Mesendoderm (in vitro differentiated cells): ENCODE data around the gene LRGUK.
"Not testable (repeated sequence)": the region's sequence is repeated elsewhere in the genome, so short reads cannot be mapped to it uniquely, and the experiment has no call there.

Experiments
- DNase-seq: peaks from one replicate; pipeline ENCODE4 v3.0.0; 2013
- H2AK5ac ChIP-seq: 2 replicates; pipeline ENCODE4 v1.6.1; 2013; ENCODE audit warnings: low read length, inconsistent platforms
- H2BK120ac ChIP-seq: 2 replicates; pipeline ENCODE4 v1.6.1; 2013; ENCODE audit warnings: low read depth, mild to moderate bottlenecking, low read length, moderate library complexity, mixed read lengths
- H2BK15ac ChIP-seq: replicated peaks from 2 replicates; pipeline ENCODE4 v1.6.1; 2013; ENCODE audit warnings: low read depth, mild to moderate bottlenecking, moderate library complexity
- H2BK5ac ChIP-seq: 2 replicates; pipeline ENCODE4 v1.6.1; 2013; ENCODE audit warnings: low read length, inconsistent platforms
- H3K18ac ChIP-seq: 2 replicates; pipeline ENCODE4 v1.6.1; 2013; ENCODE audit warnings: mild to moderate bottlenecking, low read length, mixed read lengths
- H3K23ac ChIP-seq: one replicate; pipeline ENCODE4 v1.6.1; 2013; ENCODE audit warnings: low read length
- H3K27ac ChIP-seq: 2 replicates; pipeline ENCODE4 v1.5.1; 2013; ENCODE audit warnings: low read depth, mild to moderate bottlenecking, inconsistent platforms, low read length, moderate library complexity
- H3K27me3 ChIP-seq: 2 replicates; pipeline ENCODE4 v1.6.1; 2013; ENCODE audit warnings: low read length, control low read depth, mild to moderate bottlenecking, inconsistent platforms; ENCODE audit not compliant: insufficient read depth, poor library complexity
- H3K36me3 ChIP-seq: 2 replicates; pipeline ENCODE4 v1.6.1; 2013; ENCODE audit warnings: low read length, inconsistent platforms; ENCODE audit not compliant: control insufficient read depth, insufficient read depth
- H3K4ac ChIP-seq: one replicate; pipeline ENCODE4 v1.6.1; 2013; ENCODE audit warnings: low read depth, mild to moderate bottlenecking, low read length, moderate library complexity
- H3K4me1 ChIP-seq: 2 replicates; pipeline ENCODE4 v1.6.1; 2013; ENCODE audit warnings: low read depth, low read length, inconsistent platforms; ENCODE audit not compliant: control insufficient read depth
- H3K4me2 ChIP-seq: 2 replicates; pipeline ENCODE4 v1.6.1; 2013; ENCODE audit warnings: low read length
- H3K4me3 ChIP-seq: 2 replicates; pipeline ENCODE4 v1.5.1; 2013; ENCODE audit warnings: mild to moderate bottlenecking, low read length
- H3K56ac ChIP-seq: one replicate; pipeline ENCODE4 v1.6.1; 2013; ENCODE audit warnings: low read length
- H3K79me1 ChIP-seq: 2 replicates; pipeline ENCODE4 v1.6.1; 2013; ENCODE audit warnings: low read length, inconsistent platforms
- H3K79me2 ChIP-seq: 2 replicates; pipeline ENCODE4 v1.6.1; 2013; ENCODE audit warnings: mild to moderate bottlenecking, low read length; ENCODE audit not compliant: control insufficient read depth, insufficient read depth
- H3K9ac ChIP-seq: 2 replicates; pipeline ENCODE4 v1.6.1; 2013; ENCODE audit warnings: low read length, inconsistent platforms
- H4K5ac ChIP-seq: one replicate; pipeline ENCODE4 v1.6.1; 2013; ENCODE audit warnings: low read length
- H4K8ac ChIP-seq: one replicate; pipeline ENCODE4 v1.6.1; 2013; ENCODE audit warnings: low read depth, mild to moderate bottlenecking, control low read depth, low read length, moderate library complexity
- WGBS: extraction: QIAGEN DNeasy Blood & Tissue Kit; methylation state at CpG from one replicate; pipeline ENCODE4 v1.1.7; 2013; ENCODE audit warnings: low lambda C conversion rate, missing lambda C conversion rate; ENCODE audit not compliant: insufficient coverage; ENCODE audit errors: extremely low coverage; 5-methylcytosine and 5-hydroxymethylcytosine counted together

LRGUK gene

DNA sequence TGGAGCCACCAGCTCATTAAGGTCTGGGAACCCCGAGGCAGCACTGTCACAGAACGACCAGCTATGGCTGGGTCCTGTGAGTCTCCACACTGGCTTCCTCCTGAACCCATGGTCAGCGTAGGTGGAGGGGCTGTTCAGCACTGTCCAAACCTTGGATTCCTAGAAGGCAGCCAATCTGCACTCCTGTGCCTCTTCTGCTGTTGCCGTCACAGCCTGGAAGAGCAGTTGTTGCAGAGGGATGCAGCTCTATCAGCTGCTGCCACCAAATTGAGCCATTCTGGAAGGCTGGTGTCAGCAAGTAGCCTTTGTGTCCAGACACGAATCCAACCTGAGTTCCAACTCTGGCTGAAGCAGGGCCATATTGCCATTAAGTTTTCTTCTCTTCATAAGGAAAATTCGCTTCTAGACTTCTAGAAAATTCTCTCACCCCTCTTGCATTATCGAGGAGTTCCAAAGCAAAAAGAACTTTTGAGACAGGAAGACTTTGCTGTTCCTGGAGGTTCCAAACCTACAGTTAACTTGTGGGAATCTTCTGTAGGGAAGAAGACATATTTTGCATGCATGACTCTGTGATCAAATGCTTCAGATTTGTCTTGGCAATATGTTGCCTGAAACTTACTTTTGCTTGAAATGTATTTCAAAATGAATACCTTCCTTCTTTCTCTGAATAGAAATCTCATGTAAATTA, 84.0 kb downstream of the LRGUK start:
- Histone ChIP-seq H3K18ac (no peak overlapping the region), H2BK120ac (no peak overlapping the region), H3K23ac (no peak overlapping the region), H4K5ac (no peak overlapping the region), H3K27ac (no peak overlapping the region), H4K8ac (no peak overlapping the region), H3K79me1 (no peaks in the 10 kb centered on the region), H3K4me3 (no peak overlapping the region), H3K9ac (no peak overlapping the region), H2AK5ac (no peak overlapping the region), H3K4me2 (no peak overlapping the region), H3K79me2 (no peaks in the 10 kb centered on the region), H3K36me3 (no peaks in the 10 kb centered on the region), H3K27me3 (no peaks in the 10 kb centered on the region), H2BK5ac (no peak overlapping the region), H3K4ac (no peak overlapping the region), H2BK15ac (no peak overlapping the region), H3K4me1 (no peaks in the 10 kb centered on the region), H3K56ac (no peak overlapping the region)
- no peak for DNase-seq
- WGBS = no CpG with 5 or more reads among the region's 7 CpGs

DNA sequence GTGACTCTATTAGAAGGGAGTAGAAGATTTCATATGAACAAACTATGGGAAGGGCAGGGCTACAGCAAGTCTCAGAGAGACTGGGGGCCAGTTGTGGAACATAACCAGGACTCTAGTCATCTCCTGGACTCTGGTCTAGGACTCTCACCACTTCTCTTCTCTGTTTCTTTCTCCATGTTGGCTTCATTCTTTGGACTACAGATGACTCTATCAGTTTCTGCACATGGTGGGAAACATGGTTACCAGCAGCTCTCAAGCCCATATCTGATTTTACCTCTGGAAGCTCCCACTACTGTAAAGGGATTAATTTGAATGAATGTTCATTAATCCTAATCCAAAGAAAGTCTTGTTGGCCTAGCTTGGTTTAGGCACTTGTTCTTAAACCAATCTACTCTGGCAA, 84.7 kb downstream of the LRGUK start:
- Histone ChIP-seq H3K27ac (no peak overlapping the region), H3K79me2 (no peaks in the 10 kb centered on the region), H3K79me1 (no peaks in the 10 kb centered on the region), H2BK120ac (no peak overlapping the region), H3K36me3 (no peaks in the 10 kb centered on the region), H2BK15ac (no peak overlapping the region), H3K4me2 (no peak overlapping the region), H4K5ac (no peak overlapping the region), H3K4me1 (no peaks in the 10 kb centered on the region), H3K56ac (no peak overlapping the region), H3K9ac (no peak overlapping the region), H3K4ac (no peak overlapping the region), H2AK5ac (no peak overlapping the region), H3K23ac (no peak overlapping the region), H3K4me3 (no peak overlapping the region), H2BK5ac (no peak overlapping the region), H3K18ac (no peak overlapping the region), H3K27me3 (no peaks in the 10 kb centered on the region), H4K8ac (no peak overlapping the region)
- no peak for DNase-seq

DNA sequence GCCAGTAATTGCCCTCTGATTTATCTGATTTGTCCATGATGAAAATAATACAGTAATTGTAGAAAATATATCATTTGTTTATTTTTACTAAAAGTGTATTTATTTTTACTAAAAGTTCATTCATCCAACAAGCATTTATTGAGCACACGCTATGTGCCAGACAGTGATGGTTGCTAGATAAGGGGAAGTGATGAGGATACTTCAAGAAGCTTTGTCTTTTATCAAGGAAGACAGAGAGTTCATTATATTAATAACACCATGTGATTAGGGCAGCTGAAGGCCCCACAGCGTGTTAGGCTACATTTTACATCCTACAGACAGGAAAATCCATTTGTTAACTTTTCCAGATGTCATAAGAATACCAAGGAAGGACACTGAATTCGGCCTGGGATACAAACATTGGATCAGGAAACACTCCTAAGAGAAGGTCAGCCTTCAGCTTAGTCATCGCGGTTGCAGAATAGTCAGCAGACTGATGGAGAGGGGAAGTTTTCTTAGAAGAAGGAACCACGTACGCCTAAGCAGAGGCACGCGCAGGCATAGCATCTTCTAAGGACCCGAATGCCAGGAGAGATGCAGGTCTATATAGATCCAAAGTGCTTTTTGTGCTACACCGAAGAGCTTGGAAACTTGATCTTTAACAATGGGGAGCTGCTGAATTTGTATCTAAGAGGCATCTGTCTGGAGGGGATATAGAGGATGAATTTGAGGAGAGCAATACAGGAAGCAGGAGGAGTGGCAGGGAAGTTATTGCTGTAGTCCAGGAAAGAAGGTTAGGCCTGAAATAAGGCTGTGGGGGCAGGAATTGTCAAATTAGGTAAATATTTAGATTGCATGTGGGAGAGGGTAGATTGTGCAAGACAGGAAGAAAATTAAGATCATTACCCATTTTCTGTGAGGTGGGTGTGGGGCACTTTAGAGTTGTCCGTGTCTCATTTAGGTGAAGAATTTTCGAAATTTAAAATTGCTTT, 85.7 kb downstream of the LRGUK start:
- Histone ChIP-seq H4K5ac (no peak overlapping the region), H2AK5ac (no peak overlapping the region), H3K27ac (no peak overlapping the region), H2BK5ac (no peak overlapping the region), H3K27me3 (no peaks in the 10 kb centered on the region), H3K4ac (no peak overlapping the region), H3K23ac (no peak overlapping the region), H2BK15ac (no peak overlapping the region), H3K4me1 (no peaks in the 10 kb centered on the region), H3K79me2 (no peaks in the 10 kb centered on the region), H3K4me2 (no peak overlapping the region), H4K8ac (no peak overlapping the region), H2BK120ac (no peak overlapping the region), H3K9ac (no peak overlapping the region), H3K79me1 (no peaks in the 10 kb centered on the region), H3K4me3 (no peak overlapping the region), H3K36me3 (no peaks in the 10 kb centered on the region), H3K56ac (no peak overlapping the region), H3K18ac (no peak overlapping the region)
- DNase-seq = no peak
- no CpG with 5 or more reads among the region's 13 CpGs for WGBS

DNA sequence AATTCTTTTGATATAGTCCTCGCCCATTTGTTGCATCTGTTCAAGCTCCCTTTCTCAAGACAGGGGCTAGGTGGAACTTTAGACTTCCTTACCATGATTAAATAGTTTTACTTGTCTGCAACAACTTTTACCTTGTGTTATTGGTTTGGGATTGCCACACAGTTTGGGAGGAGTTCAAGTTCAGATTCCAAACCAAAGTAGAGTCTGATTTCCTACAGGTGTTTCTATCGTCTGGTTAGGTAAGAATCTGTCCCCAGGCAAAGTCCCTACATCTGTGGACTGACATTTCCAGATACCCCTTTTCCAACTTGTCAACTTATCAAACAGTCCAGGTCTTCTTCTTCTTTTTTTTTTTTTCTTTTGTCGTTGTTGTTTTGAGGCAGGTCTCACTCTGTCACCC, 93.1 kb downstream of the LRGUK start:
- Histone ChIP-seq H3K4me1 (no peaks in the 10 kb centered on the region), H3K56ac (no peak overlapping the region), H3K9ac (no peak overlapping the region), H3K4me2 (no peak overlapping the region), H4K8ac (no peak overlapping the region), H4K5ac (no peak overlapping the region), H3K4me3 (no peak overlapping the region), H2BK5ac (no peak overlapping the region), H3K4ac (no peak overlapping the region), H3K79me1 (no peaks in the 10 kb centered on the region), H3K18ac (no peak overlapping the region), H3K36me3 (no peaks in the 10 kb centered on the region), H3K23ac (no peak overlapping the region), H2BK120ac (no peak overlapping the region), H2BK15ac (no peak overlapping the region), H3K27ac (no peak overlapping the region), H3K27me3 (no peaks in the 10 kb centered on the region), H2AK5ac (no peak overlapping the region), H3K79me2 (no peaks in the 10 kb centered on the region)
- no CpG with 5 or more reads among the region's 3 CpGs for WGBS
- DNase-seq = no peak

DNA sequence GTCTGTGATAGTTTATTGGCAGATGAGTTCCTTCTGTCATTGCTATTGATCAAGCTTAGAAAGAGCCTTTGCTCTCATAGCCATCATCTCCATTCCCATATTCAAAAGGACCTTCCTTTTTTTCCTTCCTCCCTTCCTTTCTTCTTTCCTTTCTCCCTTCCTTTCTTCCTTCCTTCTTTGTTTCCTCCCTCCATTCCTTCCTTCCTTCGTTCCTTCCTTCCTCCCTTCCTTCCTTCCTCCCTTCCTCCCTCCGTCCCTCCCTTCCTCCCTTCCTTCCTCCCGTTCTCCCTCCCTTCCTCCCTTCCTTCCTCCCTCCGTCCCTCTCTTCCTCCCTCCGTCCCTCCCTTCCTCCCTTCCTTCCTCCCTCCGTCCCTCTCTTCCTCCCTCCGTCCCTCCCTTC, 104.2 kb downstream of the LRGUK start:
- not testable (repeated sequence) for H3K27ac ChIP-seq, H3K79me1 ChIP-seq, H3K79me2 ChIP-seq, H3K4me3 ChIP-seq, H3K56ac ChIP-seq, H2BK5ac ChIP-seq, H3K18ac ChIP-seq, DNase-seq, H2BK15ac ChIP-seq, H2BK120ac ChIP-seq, H3K4me2 ChIP-seq, H4K5ac ChIP-seq, H2AK5ac ChIP-seq, H3K27me3 ChIP-seq, H3K4ac ChIP-seq, H3K36me3 ChIP-seq, H3K4me1 ChIP-seq, H3K23ac ChIP-seq, H3K9ac ChIP-seq, H4K8ac ChIP-seq
- WGBS = 100% methylated on average over 6 of the region's 7 CpGs
